ENCODE data around the gene CLDN7.
A peak's percentile ranks its signal among the peaks of the same experiment; 100 is the strongest.

The CLDN7 gene

DNA sequence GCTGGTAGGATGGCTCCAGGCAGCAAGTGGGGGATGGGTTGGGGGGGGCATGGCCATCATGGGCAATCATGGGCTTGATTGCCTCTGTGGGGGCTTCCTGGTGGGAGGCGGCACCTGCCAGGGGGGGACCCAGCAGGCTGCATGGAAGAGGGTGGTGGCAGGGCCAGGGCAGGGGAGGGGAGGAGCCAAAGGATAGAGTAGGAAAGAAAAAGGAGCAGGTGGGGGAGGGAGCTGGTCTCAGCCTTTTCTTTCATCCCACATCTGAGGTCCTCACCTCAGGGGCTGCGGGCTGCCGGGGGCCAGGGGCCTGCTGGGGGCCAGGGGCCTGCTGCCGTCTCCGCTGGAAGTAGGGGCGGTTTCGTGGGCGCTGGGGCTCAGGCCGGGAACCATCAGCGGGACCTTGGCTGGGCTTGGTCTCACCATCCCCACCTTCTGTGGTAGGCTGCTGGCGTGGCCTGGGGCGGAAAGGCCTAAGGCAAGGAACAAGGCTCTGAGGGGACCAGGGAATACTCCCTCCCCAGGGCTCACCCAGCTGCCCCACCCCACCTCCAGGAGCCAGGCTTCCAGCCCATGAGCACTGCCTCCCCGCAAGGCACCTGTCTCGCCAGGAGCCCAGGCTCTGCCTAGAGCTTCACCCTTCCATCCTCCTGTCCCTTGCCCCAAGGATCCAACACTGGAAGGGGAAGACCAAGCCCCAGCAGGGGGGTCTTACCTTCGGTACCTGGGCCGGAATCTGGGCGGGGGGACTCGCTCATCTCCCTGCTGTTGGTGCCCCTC is 27.2 kb upstream of the CLDN7 start:
- H3K4me3 ChIP-seq (replicated peaks in 1 of 2; ENCODE audit: low read depth in 2 of 2, low read length in 2 of 2): no peak overlapping the region
- DNase-seq (ENCODE audit: low read depth in 2 of 2): no peak
- TF ChIP-seq, protein P1, sequence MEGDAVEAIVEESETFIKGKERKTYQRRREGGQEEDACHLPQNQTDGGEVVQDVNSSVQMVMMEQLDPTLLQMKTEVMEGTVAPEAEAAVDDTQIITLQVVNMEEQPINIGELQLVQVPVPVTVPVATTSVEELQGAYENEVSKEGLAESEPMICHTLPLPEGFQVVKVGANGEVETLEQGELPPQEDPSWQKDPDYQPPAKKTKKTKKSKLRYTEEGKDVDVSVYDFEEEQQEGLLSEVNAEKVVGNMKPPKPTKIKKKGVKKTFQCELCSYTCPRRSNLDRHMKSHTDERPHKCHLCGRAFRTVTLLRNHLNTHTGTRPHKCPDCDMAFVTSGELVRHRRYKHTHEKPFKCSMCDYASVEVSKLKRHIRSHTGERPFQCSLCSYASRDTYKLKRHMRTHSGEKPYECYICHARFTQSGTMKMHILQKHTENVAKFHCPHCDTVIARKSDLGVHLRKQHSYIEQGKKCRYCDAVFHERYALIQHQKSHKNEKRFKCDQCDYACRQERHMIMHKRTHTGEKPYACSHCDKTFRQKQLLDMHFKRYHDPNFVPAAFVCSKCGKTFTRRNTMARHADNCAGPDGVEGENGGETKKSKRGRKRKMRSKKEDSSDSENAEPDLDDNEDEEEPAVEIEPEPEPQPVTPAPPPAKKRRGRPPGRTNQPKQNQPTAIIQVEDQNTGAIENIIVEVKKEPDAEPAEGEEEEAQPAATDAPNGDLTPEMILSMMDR (IDR thresholded peaks at IDR 0.05; ENCODE audit: low read depth, low read length): no peak

DNA sequence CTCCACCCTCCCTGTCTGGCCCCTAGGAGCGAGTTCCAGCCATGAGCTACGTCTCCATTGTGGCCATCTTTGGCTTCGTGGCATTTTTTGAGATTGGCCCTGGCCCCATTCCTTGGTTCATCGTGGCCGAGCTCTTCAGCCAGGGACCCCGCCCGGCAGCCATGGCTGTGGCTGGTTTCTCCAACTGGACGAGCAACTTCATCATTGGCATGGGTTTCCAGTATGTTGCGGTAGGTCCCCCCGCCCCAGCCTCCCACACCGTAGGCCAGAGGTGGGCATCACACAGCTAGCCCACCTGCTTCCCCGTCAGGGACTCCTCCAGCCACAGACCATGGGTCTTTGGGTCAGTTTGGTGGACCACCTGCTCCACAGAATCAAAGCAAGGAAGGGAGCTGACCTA is 23.4 kb upstream of the CLDN7 start:
- TF ChIP-seq, protein P1 (IDR thresholded peaks at IDR 0.05; ENCODE audit: low read depth, low read length): no peak
- no peak overlapping the region for H3K4me3 ChIP-seq (replicated peaks in 1 of 2; ENCODE audit: low read depth in 2 of 2, low read length in 2 of 2)
- DNase-seq (ENCODE audit: low read depth in 2 of 2): no peak

DNA sequence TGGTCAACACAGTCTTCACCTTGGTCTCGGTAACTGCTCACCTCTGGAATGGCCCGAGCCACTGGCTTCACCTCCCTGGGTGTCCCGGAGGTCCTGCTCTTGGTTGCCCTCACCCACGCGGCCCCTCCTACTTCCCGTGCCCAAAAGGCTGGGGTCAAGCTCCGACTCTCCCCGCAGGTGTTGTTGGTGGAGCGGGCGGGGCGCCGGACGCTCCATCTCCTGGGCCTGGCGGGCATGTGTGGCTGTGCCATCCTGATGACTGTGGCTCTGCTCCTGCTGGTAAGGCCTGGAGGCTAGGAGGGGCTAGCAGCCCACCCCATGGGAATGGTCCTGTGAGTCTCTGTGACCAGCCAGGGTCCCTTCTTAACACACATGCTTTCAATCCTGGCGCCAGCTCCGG is 22.6 kb upstream of the CLDN7 start:
- DNase-seq (ENCODE audit: low read depth in 2 of 2): no peak
- H3K4me3 ChIP-seq (replicated peaks in 1 of 2; ENCODE audit: low read depth in 2 of 2, low read length in 2 of 2): no peak overlapping the region
- TF ChIP-seq, protein P1 (IDR thresholded peaks at IDR 0.05; ENCODE audit: low read depth, low read length): no peak

DNA sequence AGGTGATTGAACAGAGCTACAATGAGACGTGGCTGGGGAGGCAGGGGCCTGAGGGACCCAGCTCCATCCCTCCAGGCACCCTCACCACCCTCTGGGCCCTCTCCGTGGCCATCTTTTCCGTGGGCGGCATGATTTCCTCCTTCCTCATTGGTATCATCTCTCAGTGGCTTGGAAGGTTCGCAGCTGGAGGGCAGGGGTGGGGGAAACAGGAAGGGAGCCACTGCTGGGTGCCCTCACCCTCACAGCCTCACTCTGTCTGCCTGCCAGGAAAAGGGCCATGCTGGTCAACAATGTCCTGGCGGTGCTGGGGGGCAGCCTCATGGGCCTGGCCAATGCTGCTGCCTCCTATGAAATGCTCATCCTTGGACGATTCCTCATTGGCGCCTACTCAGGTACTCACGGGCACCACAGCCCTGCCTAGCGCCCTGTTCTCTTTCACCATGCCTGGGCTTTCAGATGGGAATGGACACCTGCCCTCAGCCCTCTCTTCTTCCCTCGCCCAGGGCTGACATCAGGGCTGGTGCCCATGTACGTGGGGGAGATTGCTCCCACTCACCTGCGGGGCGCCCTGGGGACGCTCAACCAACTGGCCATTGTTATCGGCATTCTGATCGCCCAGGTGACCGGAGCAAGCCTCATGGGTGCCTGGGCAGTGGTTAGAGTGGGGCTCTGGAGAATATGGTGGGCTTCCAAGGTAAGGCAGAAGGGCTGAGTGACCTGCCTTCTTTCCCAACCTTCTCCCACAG is 21.4 kb upstream of the CLDN7 start:
- no peak overlapping the region for H3K4me3 ChIP-seq (replicated peaks in 1 of 2; ENCODE audit: low read depth in 2 of 2, low read length in 2 of 2)
- no peak for DNase-seq (ENCODE audit: low read depth in 2 of 2)
- TF ChIP-seq, protein P1 (IDR thresholded peaks at IDR 0.05; ENCODE audit: low read depth, low read length): no peak

DNA sequence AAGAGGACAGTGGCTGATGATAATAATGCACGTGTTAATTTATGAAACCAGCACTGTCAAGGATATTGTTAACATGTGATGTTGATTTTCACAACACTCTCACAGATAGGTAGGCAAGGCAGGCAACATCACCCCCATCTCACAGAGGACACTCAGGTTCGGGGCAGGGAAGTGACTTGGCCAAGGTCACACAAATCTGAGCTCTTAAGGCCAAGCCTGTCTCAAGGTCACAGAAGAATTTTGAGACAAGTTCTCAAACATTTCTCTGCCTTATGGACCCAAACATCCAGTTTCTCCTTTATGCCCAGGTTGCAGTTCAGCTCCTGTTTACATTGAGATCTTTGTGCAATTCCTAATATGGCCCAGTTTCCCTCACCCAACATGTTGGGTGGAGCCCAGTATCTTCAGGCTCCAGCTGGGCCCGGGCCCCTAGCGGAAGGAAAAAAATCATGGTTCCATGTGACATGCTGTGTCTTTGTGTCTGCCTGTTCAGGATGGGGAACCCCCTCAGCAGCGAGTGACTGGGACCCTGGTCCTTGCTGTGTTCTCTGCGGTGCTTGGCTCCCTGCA is 20.6 kb upstream of the CLDN7 start:
- H3K4me3 ChIP-seq (replicated peaks in 1 of 2; ENCODE audit: low read depth in 2 of 2, low read length in 2 of 2): no peak overlapping the region
- TF ChIP-seq, protein P1 (IDR thresholded peaks at IDR 0.05; ENCODE audit: low read depth, low read length): peak; percentile 5
- DNase-seq (ENCODE audit: low read depth in 2 of 2): no peak

DNA sequence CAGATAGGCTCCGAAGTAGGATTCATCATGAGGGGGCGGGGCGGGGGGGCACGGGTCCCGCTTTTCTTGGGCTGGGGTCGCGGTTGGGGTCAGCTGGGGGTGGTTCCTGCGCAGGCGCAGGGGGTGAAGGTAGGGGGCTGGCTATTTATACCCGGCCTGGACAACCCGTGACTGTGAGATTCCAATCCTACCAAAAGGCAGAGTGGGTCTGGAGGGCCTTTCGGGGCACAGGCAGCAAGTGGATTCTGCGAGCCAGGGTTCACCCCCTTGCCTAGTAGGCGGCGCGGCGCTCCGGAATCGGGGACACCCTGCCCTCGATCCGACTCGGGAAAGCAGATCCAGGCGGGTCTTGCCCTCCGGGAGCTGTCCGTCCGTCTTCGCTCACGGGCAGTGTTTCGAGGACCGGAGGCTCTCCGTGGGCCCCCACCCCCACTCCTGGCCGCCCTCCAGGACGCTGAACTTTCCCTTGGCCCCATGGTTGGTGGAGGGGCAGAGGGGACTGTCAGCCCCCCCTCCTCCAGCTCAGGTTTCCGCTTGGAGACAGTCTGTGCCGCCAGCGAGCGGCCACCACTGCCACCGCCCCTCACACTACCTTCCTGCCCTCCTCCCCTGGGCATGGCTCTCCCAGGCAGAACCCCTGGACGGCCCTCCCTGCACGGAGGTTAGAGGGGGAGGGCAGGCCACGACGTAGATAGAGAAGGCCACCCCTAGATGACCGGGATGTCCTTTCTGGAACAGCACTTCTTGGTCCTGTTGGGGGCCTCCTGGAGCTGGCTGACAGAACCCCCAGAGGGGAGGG is 19.9 kb upstream of the CLDN7 start:
- no peak for DNase-seq (ENCODE audit: low read depth in 2 of 2)
- TF ChIP-seq, protein P1 (IDR thresholded peaks at IDR 0.05; ENCODE audit: low read depth, low read length): no peak
- H3K4me3 ChIP-seq (replicated peaks in 1 of 2; ENCODE audit: low read depth in 2 of 2, low read length in 2 of 2): peak overlapping the region; percentile 48 to 52

Measured in cardiac fibroblast (primary cell).